ENCODE measurements around the gene ZIC5.

ZIC5 gene

GRCh38 chr13:99971576-99972189 lies at the start of gene ZIC5:
Gene ZIC5 (minus strand): TSS chr13:99971767. CDS start chr13:99971603, 164 bp downstream.
- in situ Hi-C loops (cut with HindIII; ENCODE audit: low pct_unique_long_range_greater_than_20kb, low sequenced_read_pairs), result no loop called here
- no peak for TF ChIP-seq JUND (IDR thresholded peaks at IDR 0.05; ENCODE audit: low read depth)
- DNase-seq (ENCODE audit: low read depth in 1 of 2, low spot score in 1 of 2), result no peak

- no peak for TF ChIP-seq JUND (IDR thresholded peaks at IDR 0.05; ENCODE audit: low read depth)
- in situ Hi-C loops (cut with HindIII; ENCODE audit: low pct_unique_long_range_greater_than_20kb, low sequenced_read_pairs), result no loop called here
- DNase-seq (ENCODE audit: low read depth in 1 of 2, low spot score in 1 of 2), result no peak
Observed at GRCh38 chr13:100019780-100020356, 48.3 kb upstream of the ZIC5 start.

- no peak for DNase-seq (ENCODE audit: low read depth in 1 of 2, low spot score in 1 of 2)
- no peak for TF ChIP-seq JUND (IDR thresholded peaks at IDR 0.05; ENCODE audit: low read depth)
- in situ Hi-C loops (cut with HindIII; ENCODE audit: low pct_unique_long_range_greater_than_20kb, low sequenced_read_pairs), result no loop called here
Observed at GRCh38 chr13:100014621-100015020, 43.1 kb upstream of the ZIC5 start.

- no peak for TF ChIP-seq JUND (IDR thresholded peaks at IDR 0.05; ENCODE audit: low read depth)
- no peak for DNase-seq (ENCODE audit: low read depth in 1 of 2, low spot score in 1 of 2)
- in situ Hi-C loops (cut with HindIII; ENCODE audit: low pct_unique_long_range_greater_than_20kb, low sequenced_read_pairs), result no loop called here
Observed at GRCh38 chr13:99998261-99998660, 26.7 kb upstream of the ZIC5 start.

- in situ Hi-C loops (cut with HindIII; ENCODE audit: low pct_unique_long_range_greater_than_20kb, low sequenced_read_pairs), result no loop called here
- TF ChIP-seq JUND (IDR thresholded peaks at IDR 0.05; ENCODE audit: low read depth), result no peak
- DNase-seq (ENCODE audit: low read depth in 1 of 2, low spot score in 1 of 2), result no peak
Observed at GRCh38 chr13:99997702-99998214, 26.2 kb upstream of the ZIC5 start.

GRCh38 chr13:99996381-99996973 lies 24.9 kb upstream of the ZIC5 start:
- no peak for TF ChIP-seq JUND (IDR thresholded peaks at IDR 0.05; ENCODE audit: low read depth)
- no peak for DNase-seq (ENCODE audit: low read depth in 1 of 2, low spot score in 1 of 2)
- in situ Hi-C loops (cut with HindIII; ENCODE audit: low pct_unique_long_range_greater_than_20kb, low sequenced_read_pairs), result no loop called here

GRCh38 chr13:99995589-99996380 lies 24.2 kb upstream of the ZIC5 start:
- peak in 1 of 2 experiments; percentile 37 for DNase-seq (ENCODE audit: low read depth in 1 of 2, low spot score in 1 of 2)
- TF ChIP-seq JUND (IDR thresholded peaks at IDR 0.05; ENCODE audit: low read depth), result no peak
- in situ Hi-C loops (cut with HindIII; ENCODE audit: low pct_unique_long_range_greater_than_20kb, low sequenced_read_pairs), result no loop called here

GRCh38 chr13:99995104-99995588 lies 23.6 kb upstream of the ZIC5 start:
- in situ Hi-C loops (cut with HindIII; ENCODE audit: low pct_unique_long_range_greater_than_20kb, low sequenced_read_pairs), result no loop called here
- no peak for DNase-seq (ENCODE audit: low read depth in 1 of 2, low spot score in 1 of 2)
- no peak for TF ChIP-seq JUND (IDR thresholded peaks at IDR 0.05; ENCODE audit: low read depth)

- DNase-seq (ENCODE audit: low read depth in 1 of 2, low spot score in 1 of 2), result no peak
- TF ChIP-seq JUND (IDR thresholded peaks at IDR 0.05; ENCODE audit: low read depth), result no peak
- in situ Hi-C loops (cut with HindIII; ENCODE audit: low pct_unique_long_range_greater_than_20kb, low sequenced_read_pairs), result no loop called here
Observed at GRCh38 chr13:99994638-99995020, 23.1 kb upstream of the ZIC5 start.

- no peak for TF ChIP-seq JUND (IDR thresholded peaks at IDR 0.05; ENCODE audit: low read depth)
- DNase-seq (ENCODE audit: low read depth in 1 of 2, low spot score in 1 of 2), result no peak
- in situ Hi-C loops (cut with HindIII; ENCODE audit: low pct_unique_long_range_greater_than_20kb, low sequenced_read_pairs), result no loop called here
Observed at GRCh38 chr13:99993660-99994637, 22.4 kb upstream of the ZIC5 start.

GRCh38 chr13:99992949-99993351 lies 21.4 kb upstream of the ZIC5 start:
- TF ChIP-seq JUND (IDR thresholded peaks at IDR 0.05; ENCODE audit: low read depth), result no peak
- DNase-seq (ENCODE audit: low read depth in 1 of 2, low spot score in 1 of 2), result peak in 1 of 2 experiments; percentile 21
- in situ Hi-C loops (cut with HindIII; ENCODE audit: low pct_unique_long_range_greater_than_20kb, low sequenced_read_pairs), result no loop called here

Measured in T47D (cell line).